SH-SY5Y (cell line): Measurements from ENCODE around the gene UNC79.

Experiments
- GATA2 ChIP-seq: IDR thresholded peaks from 2 replicates; pipeline ENCODE4 v1.6.1; 2011; ENCODE audit warnings: mild to moderate bottlenecking, low read depth, low read length
- GATA3 ChIP-seq: IDR thresholded peaks from 2 replicates; pipeline ENCODE4 v1.6.1; 2011; ENCODE audit warnings: low read depth, mild to moderate bottlenecking, low read length, moderate library complexity

- TF ChIP-seq GATA2: no peak
- no peak for TF ChIP-seq GATA3
These were observed 20.7 kb upstream of the UNC79 start for GRCh38 chr14:93410021-93410420.
